GM13976 (cell line): Measurements from ENCODE around the gene SDC4.

Source experiments
- DNase-seq: peaks from one replicate; pipeline ENCODE4 v3.0.0; 2012; ENCODE audit warnings: low spot score
- in situ Hi-C: fragments of 300-500 bp; cut with MboI; formaldehyde crosslinking; loops from one replicate; pipeline ENCODE4 v1.12.0; 2022; ENCODE audit warnings: low sequenced_read_pairs, mixed read lengths, inconsistent platforms; ENCODE audit not compliant: unreplicated experiment
- TF ChIP-seq, protein P1 (sequence below): IDR thresholded peaks from 2 replicates; pipeline ENCODE4 v1.5.1; 2012; ENCODE audit warnings: borderline replicate concordance, mild to moderate bottlenecking; ENCODE audit not compliant: insufficient read depth; ENCODE audit errors: extremely low read depth, missing control alignments, control extremely low read depth

SDC4 gene

DNA sequence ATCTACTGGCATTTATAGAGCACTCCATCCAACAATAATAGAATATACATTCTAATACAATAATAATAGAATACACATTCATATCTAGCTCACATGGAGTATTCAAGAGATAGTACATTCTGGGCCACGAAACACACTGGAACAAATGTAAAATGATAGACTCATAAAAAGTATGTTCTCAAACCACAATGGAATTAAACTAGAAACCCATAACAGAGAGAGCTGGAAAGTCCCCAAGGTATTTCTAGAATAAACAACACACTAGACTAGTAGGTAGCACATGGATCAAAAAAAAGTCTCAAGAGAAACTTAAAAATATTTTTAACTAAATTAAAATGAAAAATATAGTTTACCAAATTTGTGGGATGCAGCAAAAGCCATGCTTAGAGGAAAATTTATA is 39.0 kb upstream of the SDC4 start:
- TF ChIP-seq, protein P1, sequence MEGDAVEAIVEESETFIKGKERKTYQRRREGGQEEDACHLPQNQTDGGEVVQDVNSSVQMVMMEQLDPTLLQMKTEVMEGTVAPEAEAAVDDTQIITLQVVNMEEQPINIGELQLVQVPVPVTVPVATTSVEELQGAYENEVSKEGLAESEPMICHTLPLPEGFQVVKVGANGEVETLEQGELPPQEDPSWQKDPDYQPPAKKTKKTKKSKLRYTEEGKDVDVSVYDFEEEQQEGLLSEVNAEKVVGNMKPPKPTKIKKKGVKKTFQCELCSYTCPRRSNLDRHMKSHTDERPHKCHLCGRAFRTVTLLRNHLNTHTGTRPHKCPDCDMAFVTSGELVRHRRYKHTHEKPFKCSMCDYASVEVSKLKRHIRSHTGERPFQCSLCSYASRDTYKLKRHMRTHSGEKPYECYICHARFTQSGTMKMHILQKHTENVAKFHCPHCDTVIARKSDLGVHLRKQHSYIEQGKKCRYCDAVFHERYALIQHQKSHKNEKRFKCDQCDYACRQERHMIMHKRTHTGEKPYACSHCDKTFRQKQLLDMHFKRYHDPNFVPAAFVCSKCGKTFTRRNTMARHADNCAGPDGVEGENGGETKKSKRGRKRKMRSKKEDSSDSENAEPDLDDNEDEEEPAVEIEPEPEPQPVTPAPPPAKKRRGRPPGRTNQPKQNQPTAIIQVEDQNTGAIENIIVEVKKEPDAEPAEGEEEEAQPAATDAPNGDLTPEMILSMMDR: no peak
- in situ Hi-C loops: no loop called here
- DNase-seq: no peak

DNA sequence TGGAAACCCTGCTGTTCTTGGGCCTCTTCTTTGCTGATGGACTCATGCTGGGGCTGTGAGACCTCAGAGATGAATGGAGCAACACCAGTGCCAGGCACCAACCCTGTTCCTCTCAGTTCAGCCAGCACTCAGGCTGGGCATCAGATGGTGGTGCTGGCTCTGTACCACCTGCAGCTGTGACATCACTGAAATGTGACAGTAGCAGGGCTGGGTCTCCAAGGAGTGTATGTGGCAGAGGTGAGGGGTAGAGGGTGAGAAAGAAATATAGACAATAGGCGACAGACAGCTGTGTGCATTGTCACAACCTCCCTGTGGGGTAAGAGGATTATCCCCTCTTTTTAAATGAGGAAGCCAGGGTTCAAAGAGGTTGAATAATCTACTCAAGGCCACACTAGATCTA is 30.0 kb upstream of the SDC4 start, which contains the start of gene TP53TG5:
Gene TP53TG5 (minus strand): TSS at position 135 of the 400 bp plus-strand sequence. CDS start 89 bp downstream, at position 46.
- DNase-seq: no peak
- in situ Hi-C loops: loop anchor here (10.0 kb wide), 1 partner anchor 67 kb away; no protein-coding TSS in a partner anchor
- TF ChIP-seq, protein P1: no peak

GRCh38 chr20:45377269-45377668 is 29.0 kb upstream of the SDC4 start:
- no peak for DNase-seq
- TF ChIP-seq, protein P1: no peak
- in situ Hi-C loops: loop anchor here (10.0 kb wide), 1 partner anchor 68 kb away; no protein-coding TSS in a partner anchor

DNA sequence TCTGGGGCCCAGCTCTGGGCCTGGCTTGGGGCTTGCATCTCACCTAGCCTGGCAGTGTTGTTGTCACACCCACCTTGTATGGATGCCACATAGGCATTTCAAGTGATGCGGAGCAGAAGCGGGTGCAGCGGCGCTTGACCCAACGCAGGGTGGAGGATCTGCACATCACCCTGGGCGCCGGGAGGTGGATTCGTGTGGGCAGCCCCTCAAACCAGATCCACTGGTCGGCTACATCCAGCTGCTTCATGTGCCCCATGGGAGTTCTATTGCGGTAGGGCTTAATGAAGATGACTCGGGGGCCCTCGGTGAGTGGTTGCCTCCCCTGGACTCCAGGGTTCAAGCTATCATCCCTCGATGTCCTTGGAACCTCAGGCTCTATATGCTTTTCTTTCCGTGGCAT is 26.7 kb upstream of the SDC4 start:
- in situ Hi-C loops: loop anchor here (10.0 to 25.0 kb wide), 2 partner anchors 70 to 387 kb away; no protein-coding TSS in a partner anchor
- no peak for DNase-seq
- TF ChIP-seq, protein P1: no peak

- TF ChIP-seq, protein P1: no peak
- in situ Hi-C loops: loop anchor here (10.0 to 25.0 kb wide), 2 partner anchors 71 to 388 kb away; no protein-coding TSS in a partner anchor
- no peak for DNase-seq
Measured at GRCh38 chr20:45374101-45374467, 25.9 kb upstream of the SDC4 start.

GRCh38 chr20:45373353-45374100 is 25.3 kb upstream of the SDC4 start:
- TF ChIP-seq, protein P1: peak; percentile 98
- DNase-seq: peak; percentile 88
- in situ Hi-C loops: loop anchor here (10.0 to 25.0 kb wide), 2 partner anchors 71 to 389 kb away; no protein-coding TSS in a partner anchor
